ENCODE measurements around the gene NPPB. TPM values are rescaled to one million over a fixed set of nuclear protein-coding genes. Genes with fewer than 3 reads are reported as not detected.

NPPB gene
- total RNA-seq, 1 donor from 2014 or later = 5.4 TPM

- no peak overlapping the region for H3K4me3 ChIP-seq (ENCODE audit: low read depth, low read length)
- no peaks in the 10 kb centered on the region for H3K36me3 ChIP-seq (ENCODE audit: control insufficient read depth, insufficient read depth, low read length)
- TF ChIP-seq CTCF (IDR thresholded peaks at IDR 0.05; ENCODE audit: insufficient read depth, low read length, poor library complexity, severe bottlenecking) = peak; percentile 18
- DNase-seq (ENCODE audit: low read depth) = peak; percentile 28
- H3K27me3 ChIP-seq (ENCODE audit: control insufficient read depth, insufficient read depth, low read length) = peaks cover 38% of the 10 kb centered on the region
Observed at GRCh38 chr1:11858968-11859871, 475 bp upstream of the NPPB start.

GRCh38 chr1:11858158-11858557 lies 587 bp downstream of the NPPB start:
- no peak for DNase-seq (ENCODE audit: low read depth)
- TF ChIP-seq CTCF (IDR thresholded peaks at IDR 0.05; ENCODE audit: insufficient read depth, low read length, poor library complexity, severe bottlenecking) = no peak
- no peak overlapping the region for H3K4me3 ChIP-seq (ENCODE audit: low read depth, low read length)
- H3K27me3 ChIP-seq (ENCODE audit: control insufficient read depth, insufficient read depth, low read length) = peaks cover 41% of the 10 kb centered on the region
- no peaks in the 10 kb centered on the region for H3K36me3 ChIP-seq (ENCODE audit: control insufficient read depth, insufficient read depth, low read length)

- Histone ChIP-seq H3K27me3 (ENCODE audit: control insufficient read depth, insufficient read depth, low read length) (peaks cover 41% of the 10 kb centered on the region), H3K4me3 (ENCODE audit: low read depth, low read length) (no peak overlapping the region), H3K36me3 (ENCODE audit: control insufficient read depth, insufficient read depth, low read length) (no peaks in the 10 kb centered on the region)
- DNase-seq (ENCODE audit: low read depth) = no peak
- TF ChIP-seq CTCF (IDR thresholded peaks at IDR 0.05; ENCODE audit: insufficient read depth, low read length, poor library complexity, severe bottlenecking) = no peak
Observed at GRCh38 chr1:11857164-11857851, 1.4 kb downstream of the NPPB start.

GRCh38 chr1:11856698-11857097 lies 2.0 kb downstream of the NPPB start:
- no peak overlapping the region for H3K4me3 ChIP-seq (ENCODE audit: low read depth, low read length)
- no peak for TF ChIP-seq CTCF (IDR thresholded peaks at IDR 0.05; ENCODE audit: insufficient read depth, low read length, poor library complexity, severe bottlenecking)
- H3K27me3 ChIP-seq (ENCODE audit: control insufficient read depth, insufficient read depth, low read length) = peaks cover 38% of the 10 kb centered on the region
- DNase-seq (ENCODE audit: low read depth) = no peak
- H3K36me3 ChIP-seq (ENCODE audit: control insufficient read depth, insufficient read depth, low read length) = no peaks in the 10 kb centered on the region

GRCh38 chr1:11855430-11855829 lies 3.3 kb downstream of the NPPB start:
- Histone ChIP-seq H3K4me3 (ENCODE audit: low read depth, low read length) (no peak overlapping the region), H3K36me3 (ENCODE audit: control insufficient read depth, insufficient read depth, low read length) (no peaks in the 10 kb centered on the region), H3K27me3 (ENCODE audit: control insufficient read depth, insufficient read depth, low read length) (peaks cover 36% of the 10 kb centered on the region)
- TF ChIP-seq CTCF (IDR thresholded peaks at IDR 0.05; ENCODE audit: insufficient read depth, low read length, poor library complexity, severe bottlenecking) = no peak
- DNase-seq (ENCODE audit: low read depth) = no peak

Data from kidney epithelial cell (primary cell).